Duodenal mucosa (tissue), 2 donors: ENCODE results near the gene TSPAN1.

Source experiments
- H3K27ac ChIP-seq: one replicate; pipeline ENCODE4 v1.7.0; 2013; ENCODE audit warnings: low read depth, low read length
- H3K27me3 ChIP-seq, 2 donors: one replicate each; pipeline ENCODE4 v1.7.0; 2013; ENCODE audit warnings: low read length in 2 of 2, control low read depth in 1 of 2; ENCODE audit not compliant: insufficient read depth in 2 of 2, control insufficient read depth in 1 of 2
- H3K36me3 ChIP-seq, 2 donors: one replicate each; pipeline ENCODE4 v1.7.0; 2013; ENCODE audit warnings: low read length in 2 of 2, control low read depth in 1 of 2; ENCODE audit not compliant: insufficient read depth in 2 of 2, control insufficient read depth in 1 of 2
- H3K4me1 ChIP-seq, 2 donors: one replicate each; pipeline ENCODE4 v1.7.0; 2013; ENCODE audit warnings: low read length in 2 of 2, control low read depth in 1 of 2; ENCODE audit not compliant: insufficient read depth in 2 of 2, control insufficient read depth in 1 of 2
- H3K4me3 ChIP-seq, 2 donors: one replicate each; pipeline ENCODE4 v1.7.0; 2013; ENCODE audit warnings: low read length in 2 of 2, low read depth in 1 of 2
- H3K9ac ChIP-seq, 2 donors: one replicate each; pipeline ENCODE4 v1.7.0; 2013; ENCODE audit warnings: low read length in 2 of 2, low read depth in 1 of 2
- H3K9me3 ChIP-seq, 2 donors: one replicate each; pipeline ENCODE4 v1.7.0; 2013; ENCODE audit warnings: low read length in 2 of 2, control low read depth in 1 of 2; ENCODE audit not compliant: control insufficient read depth in 1 of 2

TSPAN1 gene

DNA sequence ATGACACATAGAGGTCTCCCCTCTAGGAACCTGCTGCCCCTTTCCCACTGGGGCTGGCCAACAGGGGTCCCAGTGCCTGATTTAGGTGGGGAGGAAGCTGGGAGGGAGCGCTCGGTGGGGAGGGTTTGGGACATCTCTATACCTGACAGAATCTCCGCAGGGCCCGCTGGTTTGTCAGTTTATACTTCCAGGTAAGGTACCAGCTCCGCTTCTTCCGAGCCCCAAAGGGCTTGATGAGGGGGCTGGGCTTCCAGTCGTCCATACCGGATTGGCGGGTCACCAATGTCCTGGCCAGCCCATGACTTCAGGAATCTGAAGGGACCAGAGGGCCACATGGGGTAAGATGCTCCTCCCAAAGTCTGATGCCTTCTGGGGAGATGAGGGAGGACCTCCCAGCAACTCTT, 22.7 kb downstream of the TSPAN1 start:
- Histone ChIP-seq H3K9ac (peak overlapping the region; percentile 63 to 90), H3K36me3 (peaks cover 11 to 37% of the 10 kb centered on the region in 2 donors), H3K9me3 (no peaks in the 10 kb centered on the region), H3K4me1 (peaks cover 22 to 23% of the 10 kb centered on the region in 2 donors), H3K27ac (peak overlapping the region; percentile 2), H3K4me3 (peak overlapping the region; percentile 89 to 93), H3K27me3 (no peaks in the 10 kb centered on the region)

GRCh38 chr1:46197964-46198811, 23.3 kb downstream of the TSPAN1 start, which contains the start of gene POMGNT1:
Gene POMGNT1, minus strand, starts transcription at chr1:46198434. Its CDS starts 613 bp downstream, at chr1:46197821.
- Histone ChIP-seq H3K27me3 (no peaks in the 10 kb centered on the region), H3K36me3 (peaks cover 5 to 31% of the 10 kb centered on the region in 2 donors), H3K4me3 (peak within 1 kb of the TSS; percentile 89 to 93), H3K9me3 (no peaks in the 10 kb centered on the region), H3K9ac (peak within 1 kb of the TSS; percentile 81 to 90), H3K4me1 (peaks cover 23 to 27% of the 10 kb centered on the region in 2 donors), H3K27ac (peak within 1 kb of the TSS; percentile 13)

GRCh38 chr1:46199233-46199749, 24.4 kb downstream of the TSPAN1 start:
- Histone ChIP-seq H3K4me1 (peaks cover 30 to 32% of the 10 kb centered on the region in 2 donors), H3K4me3 (peak overlapping the region in 1 of 2 donors; percentile 21), H3K36me3 (peaks cover 0 to 20% of the 10 kb centered on the region in 2 donors), H3K9me3 (no peaks in the 10 kb centered on the region), H3K27ac (no peak overlapping the region), H3K27me3 (no peaks in the 10 kb centered on the region), H3K9ac (peak overlapping the region in 1 of 2 donors; percentile 81)

GRCh38 chr1:46203738-46204405, 29.0 kb downstream of the TSPAN1 start:
- Histone ChIP-seq H3K4me1 (peaks cover 14 to 17% of the 10 kb centered on the region in 2 donors), H3K27me3 (no peaks in the 10 kb centered on the region), H3K27ac (peak overlapping the region; percentile 56), H3K4me3 (peak overlapping the region; percentile 69 to 74), H3K9ac (peak overlapping the region; percentile 25 to 39), H3K9me3 (no peaks in the 10 kb centered on the region), H3K36me3 (no peaks in the 10 kb centered on the region)

DNA sequence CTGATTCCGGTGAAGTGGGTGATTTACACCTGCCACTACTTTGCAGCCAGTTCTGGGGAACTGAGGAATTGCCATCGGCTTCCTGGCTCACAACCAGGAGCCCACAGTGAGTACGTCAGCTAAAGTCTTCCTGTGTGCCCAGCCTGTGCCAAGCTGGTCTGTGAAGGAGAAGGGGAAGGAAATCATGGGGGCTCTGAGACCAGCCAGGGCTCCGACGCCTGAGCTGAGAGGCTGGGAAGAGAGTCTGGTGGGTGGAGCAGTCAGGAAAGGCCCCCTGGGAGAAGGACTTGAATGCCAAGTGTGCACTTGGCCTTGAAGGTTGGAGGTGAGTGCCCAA, 29.5 kb downstream of the TSPAN1 start:
- Histone ChIP-seq H3K9me3 (no peaks in the 10 kb centered on the region), H3K9ac (no peak overlapping the region), H3K36me3 (no peaks in the 10 kb centered on the region), H3K4me3 (peak overlapping the region in 1 of 2 donors; percentile 74), H3K4me1 (peaks cover 11 to 13% of the 10 kb centered on the region in 2 donors), H3K27me3 (no peaks in the 10 kb centered on the region), H3K27ac (no peak overlapping the region)

GRCh38 chr1:46205141-46205540, 30.3 kb downstream of the TSPAN1 start:
- no peak overlapping the region for H3K27ac ChIP-seq
- peak overlapping the region in 1 of 2 donors; percentile 2 for H3K9ac ChIP-seq
- H3K4me3 ChIP-seq, result no peak overlapping the region
- no peaks in the 10 kb centered on the region for H3K9me3 ChIP-seq
- H3K4me1 ChIP-seq, result peaks cover 9 to 13% of the 10 kb centered on the region in 2 donors
- H3K36me3 ChIP-seq, result no peaks in the 10 kb centered on the region
- H3K27me3 ChIP-seq, result no peaks in the 10 kb centered on the region

- Histone ChIP-seq H3K4me3 (no peak overlapping the region), H3K9ac (no peak overlapping the region), H3K9me3 (no peaks in the 10 kb centered on the region), H3K4me1 (peaks cover 9 to 13% of the 10 kb centered on the region in 2 donors), H3K36me3 (no peaks in the 10 kb centered on the region), H3K27me3 (no peaks in the 10 kb centered on the region), H3K27ac (no peak overlapping the region)
Observed at GRCh38 chr1:46205791-46206190, 30.9 kb downstream of the TSPAN1 start.

GRCh38 chr1:46206399-46206798, 31.5 kb downstream of the TSPAN1 start:
- Histone ChIP-seq H3K9ac (no peak overlapping the region), H3K9me3 (no peaks in the 10 kb centered on the region), H3K4me3 (no peak overlapping the region), H3K36me3 (no peaks in the 10 kb centered on the region), H3K27me3 (no peaks in the 10 kb centered on the region), H3K27ac (no peak overlapping the region), H3K4me1 (peaks cover 9 to 13% of the 10 kb centered on the region in 2 donors)

GRCh38 chr1:46210561-46210960, 35.7 kb downstream of the TSPAN1 start:
- Histone ChIP-seq H3K4me1 (peaks cover 0 to 3% of the 10 kb centered on the region in 2 donors), H3K9ac (no peak overlapping the region), H3K4me3 (no peak overlapping the region), H3K27me3 (no peaks in the 10 kb centered on the region), H3K27ac (no peak overlapping the region), H3K9me3 (no peaks in the 10 kb centered on the region), H3K36me3 (no peaks in the 10 kb centered on the region)

- Histone ChIP-seq H3K9ac (no peak overlapping the region), H3K27ac (no peak overlapping the region), H3K4me3 (no peak overlapping the region), H3K27me3 (no peaks in the 10 kb centered on the region), H3K4me1 (no peaks in the 10 kb centered on the region), H3K9me3 (no peaks in the 10 kb centered on the region), H3K36me3 (no peaks in the 10 kb centered on the region)
Observed at GRCh38 chr1:46211051-46211450, 36.2 kb downstream of the TSPAN1 start.
